Endothelial cell of umbilical vein (primary cell): ENCODE measurements around the gene NFIC. TPM values are rescaled to one million over a fixed set of nuclear protein-coding genes. Genes with fewer than 3 reads are reported as not detected.

Experiments used
- BruUV-seq: library from RNA; stranded (reverse); fragments of 400-500 nt; replicated peaks from 2 replicates; lab custom pipeline; 2021; lab: Mats Ljungman, UMichigan
- CTCF ChIA-PET: fragments of 300-600, 350-600 bp; sonication (Branson Sonifier 250); formaldehyde crosslinking; loops from one replicate; lab custom pipeline; 2021; ENCODE audit warnings: antibody characterized with exemption, inconsistent platforms; lab: Charles Lee
- POLR2A ChIA-PET: fragments of 300-600, 350-600 bp; sonication (Branson Sonifier 250); formaldehyde crosslinking; loops from one replicate; lab custom pipeline; 2021; ENCODE audit warnings: antibody characterized with exemption, inconsistent platforms; lab: Charles Lee
- DNase-seq: peaks from one replicate; pipeline ENCODE4 v3.0.0-alpha.2; 2011; ENCODE audit warnings: low read depth, low spot score
- FAIRE-seq: peaks from 2 replicates; lab custom pipeline; 2011; peaks lifted over from hg19 to GRCh38; lab: Jason Lieb, UNC
- H2AFZ ChIP-seq: 2 replicates; pipeline ENCODE4 v1.6.0; 2012; ENCODE audit warnings: low read depth, low read length, control low read depth, inconsistent platforms
- H3K27ac ChIP-seq: 2 replicates; pipeline ENCODE4 v1.5.1; 2011; ENCODE audit warnings: low read depth, mild to moderate bottlenecking, control low read depth, low read length, moderate library complexity; ENCODE audit not compliant: insufficient read depth
- H3K27me3 ChIP-seq, 2 experiments: 2 replicates each; pipeline versions ENCODE4 v1.6.0 to v1.6.1; 2011; ENCODE audit warnings: low read length in 2 of 2, mixed read lengths in 1 of 2; ENCODE audit not compliant: control insufficient read depth in 2 of 2, insufficient read depth in 2 of 2
- H3K36me3 ChIP-seq, 2 experiments: 2 replicates in 1 of 2; 3 replicates in 1 of 2; pipeline ENCODE4 v1.5.1; 2011; ENCODE audit warnings: low read length in 2 of 2, mild to moderate bottlenecking in 1 of 2, moderate library complexity in 1 of 2; ENCODE audit not compliant: control insufficient read depth in 2 of 2, insufficient read depth in 2 of 2; ENCODE audit errors: extremely low read depth in 1 of 2
- H3K4me1 ChIP-seq: 3 replicates; pipeline ENCODE4 v1.5.1; 2011; ENCODE audit warnings: mild to moderate bottlenecking, low read length; ENCODE audit not compliant: control insufficient read depth, insufficient read depth; ENCODE audit errors: extremely low read depth
- H3K4me2 ChIP-seq: 2 replicates; pipeline ENCODE4 v1.6.1; 2011; ENCODE audit warnings: low read length, control low read depth, mixed read lengths; ENCODE audit not compliant: insufficient read depth
- H3K4me3 ChIP-seq, 3 experiments: fragments of 200-600 bp in 1 of 3; sonication (generic), shearing (Covaris generic) in 1 of 3; replicated peaks in 1 of 3; 2 replicates each; pipeline ENCODE4 v1.5.1; 2011 to 2016; ENCODE audit warnings: control low read depth in 3 of 3, low read length in 3 of 3, mild to moderate bottlenecking in 2 of 3, inconsistent platforms in 1 of 3, low read depth in 1 of 3, moderate library complexity in 1 of 3; ENCODE audit not compliant: insufficient read depth in 1 of 3
- H3K79me2 ChIP-seq: 2 replicates; pipeline ENCODE4 v1.6.0; 2012; ENCODE audit warnings: low read length, inconsistent platforms; ENCODE audit not compliant: control insufficient read depth, insufficient read depth
- H3K9ac ChIP-seq: replicated peaks from 2 replicates; pipeline ENCODE3; 2011; ENCODE audit warnings: low read length, control low read depth; ENCODE audit not compliant: insufficient read depth; ENCODE audit errors: extremely low read depth
- H3K9me1 ChIP-seq: replicated peaks from 3 replicates; pipeline ENCODE4 v1.6.0; 2011; ENCODE audit warnings: mild to moderate bottlenecking, low read length; ENCODE audit not compliant: control insufficient read depth, insufficient read depth; ENCODE audit errors: extremely low read depth
- H3K9me3 ChIP-seq: replicated peaks from 2 replicates; pipeline ENCODE4 v1.5.1; 2012; ENCODE audit warnings: low read length, inconsistent platforms; ENCODE audit not compliant: control insufficient read depth, insufficient read depth
- H4K20me1 ChIP-seq: replicated peaks from 2 replicates; pipeline ENCODE3; 2011; ENCODE audit warnings: mild to moderate bottlenecking, low read length; ENCODE audit not compliant: control insufficient read depth, insufficient read depth; ENCODE audit errors: extremely low read depth
- CTCF ChIP-seq, 2 donors: IDR thresholded peaks; 1 replicate in 1 of 2; 2 replicates in 1 of 2; pipeline ENCODE4 v1.5.1; 2011; ENCODE audit warnings: low read length in 2 of 2, mild to moderate bottlenecking in 2 of 2, moderate library complexity in 2 of 2, control low read depth in 1 of 2, inconsistent platforms in 1 of 2, low read depth in 1 of 2; ENCODE audit not compliant: insufficient read depth in 1 of 2; ENCODE audit errors: extremely low read depth in 1 of 2
- EZH2 ChIP-seq: IDR thresholded peaks from 2 replicates; pipeline ENCODE4 v1.6.1; 2012; ENCODE audit warnings: borderline replicate concordance, low read depth, mild to moderate bottlenecking, moderate library complexity, low read length, inconsistent platforms; ENCODE audit not compliant: severe bottlenecking
- FOS ChIP-seq: IDR thresholded peaks from 2 replicates; pipeline ENCODE4 v1.6.1; 2011; ENCODE audit warnings: mild to moderate bottlenecking, low read length, moderate library complexity, borderline replicate concordance; ENCODE audit not compliant: insufficient read depth
- GATA2 ChIP-seq: IDR thresholded peaks from 2 replicates; pipeline ENCODE4 v1.7.0; 2011; ENCODE audit warnings: low read depth, mild to moderate bottlenecking, moderate library complexity, mixed read lengths, low read length; ENCODE audit not compliant: insufficient read length, insufficient read depth
- JUN ChIP-seq: IDR thresholded peaks from 2 replicates; pipeline ENCODE4 v1.6.1; 2011; ENCODE audit warnings: borderline replicate concordance, low read depth; ENCODE audit not compliant: insufficient read length, insufficient read depth
- MYC ChIP-seq: IDR thresholded peaks from one replicate; pipeline ENCODE4 v1.6.1; 2011; ENCODE audit warnings: mild to moderate bottlenecking, low read depth, low read length
- POLR2A ChIP-seq: IDR thresholded peaks from 2 replicates; pipeline ENCODE4 v1.6.1; 2012; ENCODE audit warnings: low read depth, mild to moderate bottlenecking, control low read depth, low read length
- POLR2AphosphoS5 ChIP-seq: IDR thresholded peaks from 2 replicates; pipeline ENCODE4 v1.6.1; 2012; ENCODE audit warnings: low read depth, mild to moderate bottlenecking, control low read depth, low read length, moderate library complexity; ENCODE audit not compliant: insufficient read depth
- dilution Hi-C: fragments of 300-500 bp; cut with MboI; formaldehyde crosslinking; loops from one replicate; pipeline ENCODE4 v1.15.0; 2019; ENCODE audit warnings: low sequenced_read_pairs; ENCODE audit not compliant: extremely low pct_ligation_motif_present
- intact Hi-C: fragments of 100-400 bp; cut with micrococcal nuclease; formaldehyde crosslinking; loops from one replicate; pipeline ENCODE4 v1.10.0; 2022
- polyA plus RNA-seq, 4 experiments: library from polyadenylated mRNA; depleted of rRNA in 3 of 4; stranded (reverse) in 3 of 4; unstranded in 1 of 4; fragments of >200 nt; gene quantifications; 2 replicates each; pipeline versions ENCODE4 v1.2.1 to v1.2.3, GENCODE V29; 2011 to 2012; ENCODE audit warnings: missing spikeins in 1 of 4
- small RNA-seq: library from RNA; depleted of rRNA; stranded (forward); fragments of <200 nt; gene quantifications from one replicate; pipeline ENCODE3, GENCODE V24; 2012; ENCODE audit warnings: low replicate concordance, low read depth; ENCODE audit not compliant: insufficient read depth, insufficient read length
- total RNA-seq: library from RNA; stranded (reverse); gene quantifications from 2 replicates; pipeline ENCODE4 v1.2.3, GENCODE V29; 2021
- TF ChIP-seq, protein P1 (sequence below): IDR thresholded peaks from 2 replicates; pipeline ENCODE4 v1.6.1; 2011; ENCODE audit not compliant: insufficient read depth, insufficient read length

The NFIC gene
- total and polyA plus RNA-seq, 2 donors (not counting 3 experiments of a cell fraction or from before 2014, with no cell fraction given), result 11.4 to 133 TPM

GRCh38 chr19:3518659-3519058, 152.3 kb downstream of the NFIC start:
- dilution Hi-C loops, result no loop called here
- Histone ChIP-seq H3K27me3 (no peaks in the 10 kb centered on the region), H3K4me1 (no peaks in the 10 kb centered on the region), H3K27ac (no peak overlapping the region), H3K79me2 (peaks cover 76% of the 10 kb centered on the region), H4K20me1 (no peaks in the 10 kb centered on the region), H3K4me2 (no peak overlapping the region), H3K4me3 (no peak overlapping the region), H3K36me3 (peaks cover 0 to 27% of the 10 kb centered on the region in 2 experiments), H2AFZ (no peak overlapping the region), H3K9me3 (no peaks in the 10 kb centered on the region), H3K9me1 (no peaks in the 10 kb centered on the region), H3K9ac (no peak overlapping the region)
- ChIA-PET POLR2A (no interaction called here), CTCF (no interaction called here)
- TF ChIP-seq POLR2A, result no peak
- TF ChIP-seq POLR2AphosphoS5, result no peak
- TF ChIP-seq, protein P1, sequence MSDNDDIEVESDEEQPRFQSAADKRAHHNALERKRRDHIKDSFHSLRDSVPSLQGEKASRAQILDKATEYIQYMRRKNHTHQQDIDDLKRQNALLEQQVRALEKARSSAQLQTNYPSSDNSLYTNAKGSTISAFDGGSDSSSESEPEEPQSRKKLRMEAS, result no peak
- TF ChIP-seq EZH2, result no peak
- TF ChIP-seq GATA2, result no peak
- no peak for TF ChIP-seq MYC
- no peak for TF ChIP-seq FOS
- TF ChIP-seq JUN, result no peak
- no peak for TF ChIP-seq CTCF (IDR thresholded peaks at IDR 0.05; ENCODE audit: extremely low read depth in 1 of 2, insufficient read depth in 1 of 2, low read depth in 1 of 2, low read length in 2 of 2)
- no peak for DNase-seq
- intact Hi-C loops, result no loop called here
- no peak for FAIRE-seq
- BruUV-seq, result no TSS peak

Small RNAs within 50 kb of the gene (small RNA-seq; reads per million reads assigned to genes)
- not detected for gene AC005514.1

Other genes with a start within 250 kb of the NFIC start
- gene GNA15, start 230.6 kb upstream of the NFIC start, total RNA-seq, result not detected in 2 replicates
- gene GNA15, start 230.6 kb upstream of the NFIC start, polyA plus RNA-seq, result 0.10 and 0.17 TPM in 2 replicates
- 1.7 and 2.2 TPM in 2 replicates for gene S1PR4, start 187.8 kb upstream of the NFIC start, total RNA-seq
- gene S1PR4, start 187.8 kb upstream of the NFIC start, polyA plus RNA-seq, result 2.5 and 2.8 TPM in 2 replicates
- 96.2 and 102 TPM in 2 replicates for gene NCLN, start 180.7 kb upstream of the NFIC start, total RNA-seq
- gene NCLN, start 180.7 kb upstream of the NFIC start, polyA plus RNA-seq, result 97.2 and 112 TPM in 2 replicates
- not detected in 2 replicates for gene CELF5, start 141.9 kb upstream of the NFIC start, total RNA-seq
- not detected in 2 replicates for gene CELF5, start 141.9 kb upstream of the NFIC start, polyA plus RNA-seq
- not detected in 2 replicates for gene SMIM24, start 113.9 kb downstream of the NFIC start, total RNA-seq
- gene SMIM24, start 113.9 kb downstream of the NFIC start, polyA plus RNA-seq, result not detected in 2 replicates
- gene SMIM44, start 116.9 kb downstream of the NFIC start, total RNA-seq, result not detected in 2 replicates
- not detected in 2 replicates for gene SMIM44, start 116.9 kb downstream of the NFIC start, polyA plus RNA-seq
- gene DOHH, start 134.1 kb downstream of the NFIC start, total RNA-seq, result 14.8 and 15.2 TPM in 2 replicates
- gene DOHH, start 134.1 kb downstream of the NFIC start, polyA plus RNA-seq, result 8.0 and 8.7 TPM in 2 replicates
- 60.4 and 60.5 TPM in 2 replicates for gene FZR1, start 139.7 kb downstream of the NFIC start, total RNA-seq
- 35.9 and 45.0 TPM in 2 replicates for gene FZR1, start 139.7 kb downstream of the NFIC start, polyA plus RNA-seq
- 0.53 and 0.73 TPM in 2 replicates for gene TEKTIP1, start 172.6 kb downstream of the NFIC start, total RNA-seq
- gene TEKTIP1, start 172.6 kb downstream of the NFIC start, polyA plus RNA-seq, result not detected in 2 replicates
- 78.9 and 80.4 TPM in 2 replicates for gene MFSD12, start 191.0 kb downstream of the NFIC start, total RNA-seq
- gene MFSD12, start 191.0 kb downstream of the NFIC start, polyA plus RNA-seq, result 51.7 and 66.9 TPM in 2 replicates
- gene HMG20B, start 206.4 kb downstream of the NFIC start, total RNA-seq, result 98.0 and 98.2 TPM in 2 replicates
- gene HMG20B, start 206.4 kb downstream of the NFIC start, polyA plus RNA-seq, result 53.2 and 63.9 TPM in 2 replicates
- 6.6 and 7.1 TPM in 2 replicates for gene GIPC3, start 218.9 kb downstream of the NFIC start, total RNA-seq
- gene GIPC3, start 218.9 kb downstream of the NFIC start, polyA plus RNA-seq, result 1.9 and 2.2 TPM in 2 replicates
- gene TBXA2R, start 240.3 kb downstream of the NFIC start, total RNA-seq, result 2.9 and 3.4 TPM in 2 replicates
- gene TBXA2R, start 240.3 kb downstream of the NFIC start, polyA plus RNA-seq, result 2.4 TPM in 2 replicates